OCI-LY7 (cell line): ENCODE results near the gene ACACB. TPM values are rescaled to one million over a fixed set of nuclear protein-coding genes. Genes with fewer than 3 reads are reported as not detected.
A peak's percentile ranks its signal among the peaks of the same experiment; 100 is the strongest.

Experiments used
- BruUV-seq: library from RNA; stranded (reverse); fragments of 400-500 nt; replicated peaks from 2 replicates; lab custom pipeline; 2021; lab: Mats Ljungman, UMichigan
- CTCF ChIA-PET: fragments of 300-600 bp; sonication (Branson Sonifier 250); formaldehyde crosslinking; loops from one replicate; lab custom pipeline; 2022; ENCODE audit warnings: antibody characterized with exemption; ENCODE audit not compliant: unreplicated experiment; lab: Charles Lee
- POLR2A ChIA-PET: fragments of 300-600 bp; sonication (Branson Sonifier 250); formaldehyde crosslinking; loops from one replicate; lab custom pipeline; 2022; ENCODE audit warnings: antibody characterized with exemption; lab: Charles Lee
- DNase-seq: peaks from one replicate; pipeline ENCODE4 v3.0.0-alpha.2; 2015; ENCODE audit warnings: low spot score
- H2AFZ ChIP-seq: fragments of 200-600 bp; sonication (generic), shearing (Covaris generic); 2 replicates; pipeline ENCODE4 v1.6.1; 2014; ENCODE audit warnings: mild to moderate bottlenecking, antibody characterized with exemption, low read length, moderate library complexity
- H3K27ac ChIP-seq: fragments of 200-600 bp; sonication (generic); 2 replicates; pipeline ENCODE4 v1.5.1; 2014; ENCODE audit warnings: mixed run types, low read depth, mild to moderate bottlenecking, moderate library complexity, low read length, inconsistent platforms; ENCODE audit not compliant: poor library complexity, severe bottlenecking
- H3K36me3 ChIP-seq: fragments of 200-600 bp; sonication (generic); 2 replicates; pipeline ENCODE4 v1.6.1; 2014; ENCODE audit warnings: mild to moderate bottlenecking, antibody characterized with exemption, low read length, moderate library complexity, mixed read lengths; ENCODE audit not compliant: insufficient read depth
- H3K4me1 ChIP-seq: fragments of 200-600 bp; sonication (generic); 2 replicates; pipeline ENCODE4 v1.5.1; 2014; ENCODE audit warnings: mild to moderate bottlenecking, low read length; ENCODE audit not compliant: insufficient read depth, poor library complexity, severe bottlenecking
- H3K4me2 ChIP-seq: fragments of 200-600 bp; sonication (generic); 2 replicates; pipeline ENCODE4 v1.6.1; 2014; ENCODE audit warnings: mild to moderate bottlenecking, low read length
- H3K4me3 ChIP-seq: fragments of 200-600 bp; sonication (generic); 2 replicates; pipeline ENCODE4 v1.5.1; 2014; ENCODE audit warnings: mild to moderate bottlenecking, low read depth, low read length; ENCODE audit not compliant: poor library complexity, severe bottlenecking
- H3K79me2 ChIP-seq: fragments of 200-600 bp; sonication (generic); 2 replicates; pipeline ENCODE4 v1.6.1; 2016; ENCODE audit warnings: low read depth, mild to moderate bottlenecking, low read length, moderate library complexity, mixed read lengths; ENCODE audit not compliant: insufficient read depth
- H3K9me2 ChIP-seq: fragments of 200-600 bp; sonication (generic); 2 replicates; pipeline ENCODE4 v1.6.1; 2016; ENCODE audit warnings: mild to moderate bottlenecking, low read length, mixed read lengths; ENCODE audit not compliant: insufficient read depth
- H3K9me3 ChIP-seq: fragments of 200-600 bp; sonication (generic); 2 replicates; pipeline ENCODE4 v1.6.1; 2014; ENCODE audit warnings: mild to moderate bottlenecking, mixed run types, low read length, mixed read lengths
- H4K20me1 ChIP-seq: fragments of 200-600 bp; sonication (generic); 2 replicates; pipeline ENCODE4 v1.6.1; 2014; ENCODE audit warnings: mild to moderate bottlenecking, antibody characterized with exemption, low read length, moderate library complexity, mixed read lengths; ENCODE audit not compliant: insufficient read depth
- CTCF ChIP-seq: fragments of 200-600 bp; sonication (generic); conservative IDR thresholded peaks from 2 replicates; pipeline ENCODE4 v1.5.1; 2014; ENCODE audit warnings: mild to moderate bottlenecking, antibody characterized with exemption, low read length, moderate library complexity, mixed read lengths
- EZH2phosphoT487 ChIP-seq: fragments of 200-600 bp; sonication (generic); IDR thresholded peaks from 2 replicates; pipeline ENCODE4 v1.6.1; 2018; ENCODE audit warnings: low read depth, borderline replicate concordance, mild to moderate bottlenecking, mixed run types, antibody characterized with exemption, low read length, moderate library complexity, mixed read lengths
- intact Hi-C: fragments of 100-400 bp; cut with micrococcal nuclease; formaldehyde crosslinking; loops from one replicate; pipeline ENCODE4 v1.10.0; 2022; ENCODE audit not compliant: unreplicated experiment
- total RNA-seq, 2 experiments: library from RNA; depleted of rRNA in 1 of 2; stranded (reverse); fragments of >200 nt in 1 of 2; shearing (Covaris generic) in 1 of 2; gene quantifications; 2 replicates each; pipeline ENCODE4 v1.2.3, GENCODE V29; 2014 to 2022

The ACACB gene
- total RNA-seq, 2 experiments from 2014 or later, result 19.7 to 45.1 TPM

GRCh38 chr12:109121346-109121880 lies 5.0 kb downstream of the ACACB start:
- CTCF ChIA-PET, result no interaction called here
- DNase-seq, result no peak
- no TSS peak for BruUV-seq

GRCh38 chr12:109124878-109125648 lies 8.7 kb downstream of the ACACB start:
- no TSS peak for BruUV-seq
- intact Hi-C loops, result no loop called here

More at GRCh38 chr12:109121346-109121880, 5.0 kb downstream of the ACACB start:
- H3K79me2 ChIP-seq, result no peaks in the 10 kb centered on the region
- intact Hi-C loops, result no loop called here
- H3K4me3 ChIP-seq, result no peak overlapping the region
- H3K4me2 ChIP-seq, result no peak overlapping the region
- H3K4me1 ChIP-seq, result peaks cover 55% of the 10 kb centered on the region
- H3K36me3 ChIP-seq, result no peaks in the 10 kb centered on the region
- no peak overlapping the region for H2AFZ ChIP-seq
- POLR2A ChIA-PET, result no interaction called here
- H4K20me1 ChIP-seq, result no peaks in the 10 kb centered on the region
- H3K27ac ChIP-seq, result no peak overlapping the region
- no peaks in the 10 kb centered on the region for H3K9me2 ChIP-seq
- H3K9me3 ChIP-seq, result no peaks in the 10 kb centered on the region
- TF ChIP-seq EZH2phosphoT487 (no peak), CTCF (no peak)

More at GRCh38 chr12:109124878-109125648, 8.7 kb downstream of the ACACB start:
- no peak overlapping the region for H3K4me3 ChIP-seq
- CTCF ChIA-PET, result no interaction called here
- peak overlapping the region; percentile 54 for H3K4me2 ChIP-seq
- TF ChIP-seq CTCF (no peak), EZH2phosphoT487 (no peak)
- no peaks in the 10 kb centered on the region for H3K9me2 ChIP-seq
- no peak for DNase-seq
- no peaks in the 10 kb centered on the region for H3K36me3 ChIP-seq
- H3K9me3 ChIP-seq, result no peaks in the 10 kb centered on the region
- no peak overlapping the region; the same call in 1 of the 2 replicates for H2AFZ ChIP-seq
- POLR2A ChIA-PET, result interaction anchor here (0.9 to 1.4 kb wide), 4 partner anchors 11 to 26 kb away, joined by 3 to 6 read pairs (median 4); no protein-coding TSS in a partner anchor
- no peaks in the 10 kb centered on the region for H3K79me2 ChIP-seq
- H4K20me1 ChIP-seq, result no peaks in the 10 kb centered on the region
- H3K27ac ChIP-seq, result no peak overlapping the region
- H3K4me1 ChIP-seq, result peaks cover 65% of the 10 kb centered on the region
